Cardiac septum (tissue), 1 donor: ENCODE measurements around the gene ECE1. TPM values are rescaled to one million over a fixed set of nuclear protein-coding genes. Genes with fewer than 3 reads are reported as not detected.
A peak's percentile ranks its signal among the peaks of the same experiment; 100 is the strongest.

Experiments
- DNase-seq: peaks from one replicate; pipeline ENCODE4 v3.0.0-alpha.2; 2020; ENCODE audit warnings: low spot score
- intact Hi-C: fragments of 100-400 bp; cut with DNase I; formaldehyde crosslinking; loops from one replicate; pipeline ENCODE4 v1.14.0; 2022
- long read RNA-seq: library from polyadenylated mRNA; unstranded; transcript quantifications from one replicate; pipeline ENCODE4 v2.0.0, GENCODE V29; 2021
- total RNA-seq: library from RNA; stranded (reverse); fragmentation: NEBNext Ultra II Directional; extraction: Animal tissue kit (Norgen Biotek cat#: 25700); gene quantifications from one replicate; pipeline ENCODE4 v1.2.1, GENCODE V29; 2021
- donor health status: DM: no; HTN: no; CAD: no.

ECE1 gene
- 55.8 TPM for total RNA-seq
- long read RNA-seq, full-length matches to known transcripts: 30 of 75 reads
- long read RNA-seq, partial matches to known transcripts: 13 of 75 reads
- long read RNA-seq, other reads (novel, unspliced or antisense): 32 of 75 reads

GRCh38 chr1:21289700-21290545 lies at the start of gene ECE1:
TSS of gene ECE1 (minus strand) at chr1:21290463. CDS start at chr1:21290414, 49 bp downstream.
- intact Hi-C loops: loop anchor here (2.0 to 5.0 kb wide), 2 partner anchors 43 to 77 kb away; no protein-coding TSS in a partner anchor
- DNase-seq: peak; percentile 84

GRCh38 chr1:21339356-21340229 lies 49.3 kb upstream of the ECE1 start:
- intact Hi-C loops: loop anchor here (2.0 kb wide), 1 partner anchor 15 kb away; no protein-coding TSS in a partner anchor
- no peak for DNase-seq

DNA sequence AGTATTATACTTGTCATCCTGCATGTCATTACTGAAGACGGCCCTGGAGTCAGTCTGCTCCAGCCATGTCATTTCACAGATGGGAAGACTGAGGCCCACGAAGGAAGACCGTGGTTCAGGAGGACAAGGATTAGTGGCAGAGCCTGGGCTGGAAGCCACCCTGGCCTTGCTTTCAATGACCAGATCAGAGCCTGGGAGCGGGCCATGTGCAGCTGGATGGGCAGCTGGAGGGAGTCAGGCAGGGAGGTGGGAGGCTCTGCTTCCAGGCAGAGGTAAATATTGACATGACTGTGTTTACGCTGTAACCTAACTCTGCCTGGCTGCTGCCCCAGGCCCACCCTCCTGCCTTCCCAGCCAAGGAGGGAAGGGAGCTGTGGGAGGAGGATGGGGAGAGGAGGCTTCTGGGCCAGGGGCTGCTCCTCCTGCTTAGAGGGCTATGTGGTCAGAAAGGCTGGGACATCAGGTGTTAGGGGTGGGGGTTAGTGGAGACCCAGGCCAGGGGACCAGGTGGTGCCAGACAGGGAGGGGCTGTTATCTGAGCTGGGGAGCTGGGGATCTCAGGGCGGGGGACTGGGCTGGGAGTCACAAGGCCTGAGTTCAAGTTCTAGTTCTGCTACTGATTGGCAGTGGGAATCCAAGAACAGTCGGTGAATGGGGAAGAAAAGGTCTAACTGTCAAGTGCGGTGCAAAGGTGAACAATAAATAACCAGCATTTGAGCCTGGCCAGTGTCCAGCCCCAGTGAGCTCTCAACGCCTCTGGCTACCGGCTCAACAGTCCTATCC lies 48.5 kb upstream of the ECE1 start:
- intact Hi-C loops: loop anchor here (2.0 kb wide), 1 partner anchor 14 kb away; no protein-coding TSS in a partner anchor
- DNase-seq: no peak

- DNase-seq: peak; percentile 90
- intact Hi-C loops: loop anchor here (2.0 kb wide), 1 partner anchor 13 kb away; no protein-coding TSS in a partner anchor
Observed at GRCh38 chr1:21337928-21338572, 47.8 kb upstream of the ECE1 start.

GRCh38 chr1:21337454-21337927 lies 47.2 kb upstream of the ECE1 start:
- no peak for DNase-seq
- intact Hi-C loops: no loop called here

DNA sequence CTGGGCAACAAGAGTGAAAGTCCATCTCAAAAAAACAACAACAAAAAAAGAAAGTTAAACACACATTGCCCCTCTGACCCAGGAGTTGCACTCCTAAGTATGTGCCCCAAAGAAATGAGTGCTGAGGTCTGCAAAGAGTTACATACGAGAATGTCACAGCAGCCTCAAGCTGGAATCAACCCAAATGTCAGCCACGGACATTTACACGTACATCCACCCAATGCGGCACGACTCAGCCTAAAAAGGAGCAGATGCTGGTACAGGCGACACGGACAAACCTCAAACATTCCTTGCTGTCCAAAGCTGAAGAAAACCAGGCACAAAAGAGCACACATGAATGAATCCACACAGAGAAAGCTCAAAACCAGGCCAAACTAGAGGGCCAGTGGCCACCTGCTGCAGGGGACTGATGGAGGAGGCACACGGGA lies 46.8 kb upstream of the ECE1 start:
- intact Hi-C loops: no loop called here
- DNase-seq: no peak

DNA sequence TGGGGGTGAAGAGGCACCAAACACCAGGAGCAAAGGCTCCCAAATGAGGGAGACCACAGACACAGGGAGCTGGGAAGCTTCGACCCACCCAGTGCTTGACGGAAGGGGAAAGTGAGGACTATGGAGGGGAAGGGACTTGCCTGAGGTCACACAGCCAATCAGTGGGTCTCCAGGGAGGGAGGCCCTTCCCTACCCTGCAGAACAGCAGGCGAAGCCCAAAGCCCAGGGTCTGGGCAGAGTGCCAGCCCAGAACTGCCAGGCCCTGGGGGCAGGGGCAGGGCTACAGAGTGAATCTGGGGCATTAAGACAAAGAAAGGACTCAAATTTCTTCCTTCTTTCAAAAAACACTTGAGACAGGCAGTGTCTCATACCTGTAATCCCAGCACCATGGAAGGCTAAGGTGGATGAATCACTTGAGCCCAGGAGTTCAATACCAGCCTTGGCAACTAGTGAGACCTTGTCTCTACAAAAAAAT lies 45.5 kb upstream of the ECE1 start:
- intact Hi-C loops: no loop called here
- no peak for DNase-seq

DNA sequence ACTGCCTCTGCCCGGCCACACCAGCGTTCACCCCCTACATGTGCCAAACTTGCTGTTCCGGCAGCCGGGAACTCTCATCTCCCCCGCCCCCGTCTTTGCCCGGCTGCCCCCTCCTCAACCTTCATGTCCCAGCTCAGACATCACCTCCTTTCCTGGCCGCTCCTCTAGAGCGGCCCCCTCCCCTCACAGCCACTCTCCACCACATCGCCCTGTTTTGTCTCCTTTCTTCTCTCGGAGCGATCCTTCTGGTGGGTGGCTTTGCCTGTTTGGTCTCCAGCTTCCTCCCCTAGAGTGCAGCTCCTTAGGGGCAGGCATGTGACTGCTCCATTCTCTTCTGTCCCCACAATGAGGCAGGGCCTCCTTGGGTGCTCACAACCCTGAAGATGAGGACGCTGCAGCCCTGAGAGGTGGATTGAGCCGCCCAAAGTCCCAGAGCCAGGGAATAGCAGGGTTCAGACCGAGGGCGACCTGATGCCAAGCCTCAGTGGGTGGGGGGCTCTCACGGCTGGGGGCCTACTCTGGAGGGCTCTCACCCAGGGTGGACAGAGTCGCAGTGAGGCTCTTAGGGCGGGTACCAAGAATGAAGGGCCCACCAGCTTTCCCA lies 44.9 kb upstream of the ECE1 start:
- intact Hi-C loops: no loop called here
- no peak for DNase-seq

DNA sequence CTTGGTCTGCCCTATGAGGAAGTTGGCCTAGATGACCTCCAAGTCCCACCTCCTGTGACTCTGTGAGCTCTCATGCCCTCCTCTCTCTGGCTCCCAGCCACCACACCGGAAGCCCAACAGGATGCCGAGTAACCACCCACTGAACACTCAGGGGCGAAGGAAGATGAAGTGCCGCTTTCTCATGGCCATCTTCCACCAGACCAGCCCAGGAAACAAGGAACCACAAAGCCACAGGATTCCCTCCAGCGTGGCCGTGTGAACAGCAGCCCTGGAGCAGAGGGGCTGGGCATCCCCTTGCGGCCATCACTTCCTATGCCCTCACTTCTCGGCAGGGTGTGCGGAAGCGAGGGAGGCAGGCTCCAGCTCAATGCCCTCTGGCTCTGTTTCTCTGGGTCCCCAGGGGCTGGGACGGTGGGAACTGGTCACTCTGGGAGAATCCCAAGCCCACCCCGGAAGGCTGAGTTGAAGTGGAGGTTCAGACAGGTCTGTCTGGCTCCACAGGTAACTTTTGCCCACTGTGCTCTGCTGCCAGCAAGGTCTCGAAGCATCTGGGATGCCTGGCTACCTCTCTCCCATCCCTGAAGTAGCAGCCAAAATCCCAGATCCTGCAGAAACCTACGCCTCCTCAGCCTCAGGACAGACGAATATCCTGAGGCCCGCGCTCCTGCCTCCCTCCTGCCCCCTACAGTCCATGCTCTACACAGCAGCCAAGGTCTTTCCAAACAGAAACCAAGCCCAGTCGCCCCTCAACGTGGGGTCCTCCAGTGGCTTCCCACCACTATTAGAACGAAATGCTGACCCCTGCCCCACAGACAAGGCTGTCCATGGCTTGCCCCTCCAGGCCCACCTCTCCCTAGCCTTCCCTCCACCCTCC lies 44.2 kb upstream of the ECE1 start:
- DNase-seq: peak; percentile 95
- intact Hi-C loops: loop anchor here (1.0 kb wide), 1 partner anchor 79 kb away; no protein-coding TSS in a partner anchor

GRCh38 chr1:21333824-21334213 lies 43.6 kb upstream of the ECE1 start:
- intact Hi-C loops: loop anchor here (1.0 to 2.0 kb wide), 2 partner anchors 43 to 79 kb away; partner anchors contain the start of gene ECE1
- no peak for DNase-seq

DNA sequence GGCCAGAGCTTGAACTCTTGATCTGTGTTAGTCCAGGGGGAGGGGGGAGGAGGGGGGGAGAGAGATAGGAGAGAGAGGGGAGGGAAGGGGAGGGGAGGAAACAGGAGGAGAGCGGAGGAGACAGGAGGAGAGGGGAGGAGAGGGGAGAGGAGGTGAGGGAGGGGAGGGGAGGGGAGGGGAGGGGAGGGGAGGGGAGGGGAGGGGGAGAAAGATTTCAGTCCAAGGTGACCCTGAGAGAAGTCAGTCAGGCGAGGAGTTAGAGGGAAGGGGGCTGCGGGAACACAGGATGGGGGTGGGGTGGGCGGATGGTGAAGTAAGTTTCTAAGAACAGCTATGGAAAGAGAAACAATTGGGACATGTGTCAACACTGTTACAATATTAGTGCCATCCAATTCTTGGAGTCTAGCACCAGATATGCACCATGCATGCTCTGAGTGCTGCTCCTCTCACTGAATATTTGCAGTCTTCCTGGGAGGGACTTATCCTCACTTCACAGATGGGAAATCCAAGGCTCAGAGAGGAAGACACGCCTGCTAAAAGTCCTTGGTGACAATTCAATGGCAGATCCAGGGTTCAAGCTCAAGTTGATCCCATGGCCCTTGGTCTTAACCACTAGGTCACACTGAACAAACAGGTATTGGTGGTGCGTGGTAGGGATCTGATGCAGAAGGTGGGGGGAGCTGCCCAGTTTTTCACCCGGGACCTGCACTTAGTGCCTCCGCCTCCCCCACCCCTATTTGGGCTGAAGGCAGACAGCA lies 42.5 kb upstream of the ECE1 start:
- DNase-seq: no peak

DNA sequence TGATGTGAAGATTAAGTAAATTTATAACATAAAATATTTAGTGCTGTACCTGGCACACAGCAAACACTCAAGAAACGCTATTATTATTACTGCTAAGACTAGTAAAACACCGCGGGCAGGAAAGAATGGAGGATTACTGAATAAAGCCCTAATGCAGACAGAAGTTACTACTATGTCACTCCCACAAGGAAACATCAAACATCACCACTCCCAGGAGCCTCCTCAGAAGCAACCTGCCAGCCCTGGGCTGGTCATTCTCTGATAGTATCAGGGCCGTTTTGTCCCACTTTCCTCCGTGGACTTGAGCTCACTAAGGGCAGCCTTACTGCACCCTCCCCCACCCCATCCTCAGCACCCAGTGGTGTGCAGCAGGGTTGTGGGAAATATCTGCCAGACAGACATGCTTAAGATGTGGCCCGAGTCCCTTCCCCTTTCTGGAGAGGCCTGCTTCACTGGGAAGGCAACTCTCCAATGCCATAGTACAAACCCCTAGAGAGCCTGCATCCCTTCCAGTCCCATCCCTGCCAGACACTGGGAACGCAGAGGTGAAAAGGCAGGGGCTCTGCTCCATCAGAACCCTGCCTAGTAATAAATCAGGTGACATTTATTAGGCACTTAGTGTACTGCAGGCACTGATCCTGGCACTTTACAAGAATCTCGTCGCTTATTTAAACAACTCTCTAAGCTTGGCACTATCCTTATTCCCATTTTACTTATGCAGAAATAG lies 41.7 kb upstream of the ECE1 start:
- DNase-seq: no peak
- intact Hi-C loops: loop anchor here (2.0 kb wide), 1 partner anchor 41 kb away; the partner anchor contains the start of gene ECE1

More for the DNA sequence above, 42.5 kb upstream of the ECE1 start:
- intact Hi-C loops: loop anchor here (2.0 kb wide), 1 partner anchor 42 kb away; the partner anchor contains the start of gene ECE1

DNA sequence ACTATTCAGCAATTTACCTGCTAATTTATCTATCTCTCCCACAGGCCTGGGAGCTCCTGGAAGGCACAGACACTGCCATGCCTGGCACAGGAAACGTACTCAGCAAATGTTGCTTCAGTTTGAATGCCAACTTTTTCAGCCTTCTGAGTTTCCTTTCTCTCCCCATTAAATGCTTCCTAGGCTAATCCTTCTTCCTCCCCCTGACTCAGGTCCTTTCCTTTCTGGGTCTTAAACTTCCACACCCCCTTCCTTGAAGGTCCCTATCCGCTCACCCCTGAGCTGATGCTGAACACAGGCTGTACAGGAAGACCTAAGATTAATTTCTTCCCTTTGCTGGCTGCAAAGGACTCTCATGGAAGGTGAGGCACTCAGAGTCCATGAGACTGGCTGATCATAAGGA lies 40.3 kb upstream of the ECE1 start:
- DNase-seq: no peak
- intact Hi-C loops: no loop called here

DNA sequence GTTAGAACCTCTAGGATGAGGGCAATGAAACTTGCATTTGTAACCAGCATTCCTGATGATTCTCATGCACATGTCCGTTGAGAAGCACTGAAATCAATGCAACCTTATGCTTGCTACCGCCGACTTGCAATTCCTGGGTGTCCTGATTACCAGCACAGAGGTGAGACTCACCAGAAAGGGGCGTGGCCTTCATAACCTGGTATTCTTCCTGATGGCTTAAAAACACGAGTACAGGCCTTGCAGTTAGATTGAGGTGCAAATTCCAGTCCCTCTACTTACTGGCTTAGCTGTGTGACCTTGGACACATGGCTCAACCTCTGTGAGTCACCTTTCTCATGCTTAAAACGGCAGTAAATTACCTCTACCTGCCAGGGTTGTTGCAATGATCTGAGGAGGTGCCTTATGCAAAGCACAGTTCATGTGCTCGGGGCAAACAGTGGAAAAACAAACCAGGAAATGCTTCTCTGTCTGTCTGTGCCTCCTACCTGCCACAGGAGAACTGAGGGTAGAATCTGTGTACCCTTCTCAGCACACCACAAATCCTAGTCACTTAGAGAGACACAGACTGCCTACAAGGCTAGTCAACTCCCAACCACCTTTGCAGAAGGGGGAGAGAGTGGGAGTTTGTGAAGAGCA lies 39.1 kb upstream of the ECE1 start:
- DNase-seq: no peak
- intact Hi-C loops: loop anchor here (10.0 kb wide), 1 partner anchor 545 kb away; the partner anchor contains the start of gene HP1BP3
